Stimulated activated CD4-positive, alpha-beta T cell treated with anti-CD3 and anti-CD28 coated beads, Interleukin-15, amount 100 ng/mL, for 1 hour (primary cell): ENCODE data around the gene CCDC144A.
"Not testable (repeated sequence)": the region's sequence is repeated elsewhere in the genome, so short reads cannot be mapped to it uniquely, and the experiment has no call there.

Source experiments
- DNase-seq, 2 donors: peaks; one replicate each; pipeline ENCODE4 v3.0.0-alpha.2; 2020; ENCODE audit warnings: low read depth in 1 of 2, low spot score in 1 of 2

Gene CCDC144A

GRCh38 chr17:16751924-16752287 lies 61.9 kb downstream of the CCDC144A start:
- not testable (repeated sequence) for DNase-seq

DNA sequence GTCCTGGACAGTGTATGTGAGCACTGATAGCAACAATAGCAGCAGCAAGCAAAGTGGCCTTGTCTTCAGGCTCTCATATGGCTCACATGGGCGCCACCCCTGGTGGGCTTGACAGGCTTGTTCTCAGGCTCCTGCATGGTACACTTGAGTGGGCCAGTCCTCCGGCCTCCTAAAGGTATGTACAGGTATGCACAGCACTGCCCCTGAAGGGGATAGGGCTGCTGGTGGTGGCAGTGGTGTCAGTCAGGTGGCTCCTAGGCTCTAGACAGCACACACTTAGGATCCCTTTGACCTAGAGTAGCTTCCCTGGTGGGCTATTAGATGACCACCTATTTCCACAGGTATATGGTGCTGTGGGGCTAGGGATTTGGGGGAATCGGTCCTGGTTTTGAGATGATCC lies 67.5 kb downstream of the CCDC144A start:
- not testable (repeated sequence) for DNase-seq

DNA sequence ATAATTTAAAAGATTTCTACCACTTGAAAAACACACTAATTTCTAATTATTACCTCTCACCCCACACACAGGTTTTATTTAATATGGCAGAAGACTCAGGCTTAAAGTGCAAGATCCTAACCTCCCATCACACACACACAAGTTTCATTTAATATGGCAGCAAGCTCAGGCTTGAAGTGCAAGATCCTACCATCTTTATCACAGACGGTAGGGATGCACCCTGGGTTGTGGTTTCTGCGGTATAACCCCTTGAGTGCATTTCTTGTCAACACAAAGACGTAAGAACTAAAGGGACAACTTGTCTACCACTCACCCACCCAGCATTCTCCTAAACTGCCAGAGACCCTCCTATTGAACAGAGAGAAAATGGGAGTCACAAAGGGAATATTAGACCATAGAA lies 68.1 kb downstream of the CCDC144A start:
- not testable (repeated sequence) for DNase-seq

GRCh38 chr17:16768290-16769175 lies 78.5 kb downstream of the CCDC144A start:
- not testable (repeated sequence) for DNase-seq

GRCh38 chr17:16772394-16773145 lies 82.5 kb downstream of the CCDC144A start:
- DNase-seq = not testable (repeated sequence)

DNA sequence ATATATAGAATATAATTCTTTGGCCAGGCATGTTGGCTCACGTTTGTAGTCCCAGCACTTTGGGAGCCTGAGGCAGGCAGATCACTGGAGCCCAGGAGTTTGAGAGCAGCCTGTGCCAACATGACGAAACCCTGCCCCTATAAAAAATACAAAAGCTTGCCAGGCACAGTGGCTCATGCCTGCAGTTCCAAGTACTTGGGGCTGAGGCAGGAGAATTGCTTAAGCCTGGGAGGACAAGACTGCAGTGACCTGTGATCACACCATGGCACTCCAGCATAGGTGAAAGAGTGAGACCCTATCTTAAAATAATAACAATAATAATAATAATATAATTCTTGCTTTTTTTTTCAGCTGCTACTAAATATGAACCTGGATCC lies 83.1 kb downstream of the CCDC144A start:
- not testable (repeated sequence) for DNase-seq

- DNase-seq = not testable (repeated sequence)
Measured at GRCh38 chr17:16787851-16788250, 97.8 kb downstream of the CCDC144A start.

DNA sequence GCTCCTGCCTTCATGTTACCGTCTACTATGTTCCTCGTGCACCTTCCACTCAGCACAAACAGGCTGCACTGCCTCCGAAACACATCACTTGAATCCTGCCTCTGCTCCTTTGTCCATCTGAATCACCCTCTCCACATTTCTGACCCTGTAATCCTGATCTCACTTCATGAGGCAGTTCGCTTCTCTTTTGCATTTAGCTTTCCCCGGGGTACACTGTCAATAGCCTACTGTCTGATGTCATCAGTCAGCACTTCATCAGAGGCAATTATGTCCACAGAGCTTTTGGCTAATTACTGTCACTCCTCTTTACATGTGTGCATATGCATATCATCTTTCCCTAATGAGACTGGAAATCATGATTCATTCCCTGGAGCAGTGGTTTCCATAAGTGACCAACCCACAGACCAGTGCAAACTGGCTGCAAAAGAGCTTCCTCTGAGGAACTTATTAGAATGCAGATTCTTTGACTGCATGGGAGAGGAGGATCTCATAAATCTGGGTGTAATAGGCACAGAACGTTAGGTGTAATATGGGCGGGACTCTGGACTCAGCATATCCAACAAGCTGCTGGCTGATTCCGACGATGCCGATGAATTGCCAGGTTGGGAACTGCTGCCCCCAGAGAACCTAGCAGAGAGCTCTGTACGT lies 99.0 kb downstream of the CCDC144A start:
- not testable (repeated sequence) for DNase-seq

DNA sequence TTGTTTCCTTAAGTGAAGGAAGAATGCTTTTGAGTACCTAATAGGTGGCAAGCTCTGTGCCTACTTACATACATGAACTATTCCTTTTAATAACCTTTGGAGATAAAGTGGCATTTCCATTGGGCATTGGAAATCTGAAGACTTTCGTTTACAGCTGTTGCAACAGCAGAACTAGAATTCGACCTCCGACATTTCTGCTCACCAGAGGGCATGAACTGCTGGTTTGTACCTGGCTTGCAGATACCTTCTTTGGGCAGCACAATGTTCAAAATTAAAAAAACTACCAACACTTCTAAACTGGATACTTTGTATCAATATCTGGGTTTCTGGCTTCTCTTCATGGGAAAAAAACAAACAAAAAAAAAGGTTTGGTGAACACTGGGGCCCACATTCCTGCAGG lies 99.6 kb downstream of the CCDC144A start:
- not testable (repeated sequence) for DNase-seq

DNA sequence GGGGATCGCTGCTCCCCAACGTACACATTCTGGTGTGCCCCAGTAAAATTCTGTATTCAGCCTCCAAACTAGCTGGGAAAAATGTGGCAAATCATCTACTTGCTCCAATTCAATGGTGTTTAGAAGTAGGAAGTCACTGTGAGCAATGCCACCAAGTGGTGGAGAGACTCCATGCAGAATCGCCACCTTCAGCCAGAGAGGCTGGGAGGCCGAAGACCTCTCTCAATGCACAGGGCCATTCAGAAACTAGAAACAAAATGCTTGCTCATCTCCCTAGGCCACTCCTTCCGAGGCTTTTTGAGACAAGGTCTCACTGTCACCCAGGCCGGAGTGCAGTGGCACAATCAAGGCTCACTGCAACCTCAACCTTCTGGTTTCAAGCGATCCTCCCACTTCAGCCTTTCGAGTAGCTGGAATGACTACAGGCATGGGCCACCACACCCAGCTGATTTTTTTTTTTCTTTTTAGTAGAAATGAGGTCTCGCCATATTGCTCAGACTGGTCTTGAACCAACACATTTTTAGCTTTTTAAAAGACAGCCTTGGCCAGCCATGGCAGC lies 100.4 kb downstream of the CCDC144A start:
- DNase-seq = not testable (repeated sequence)

GRCh38 chr17:16794215-16794614 lies 104.2 kb downstream of the CCDC144A start:
- not testable (repeated sequence) for DNase-seq

GRCh38 chr17:16795894-16796293 lies 105.9 kb downstream of the CCDC144A start:
- DNase-seq = not testable (repeated sequence)

GRCh38 chr17:16804851-16805250 lies 114.8 kb downstream of the CCDC144A start:
- DNase-seq = not testable (repeated sequence)

DNA sequence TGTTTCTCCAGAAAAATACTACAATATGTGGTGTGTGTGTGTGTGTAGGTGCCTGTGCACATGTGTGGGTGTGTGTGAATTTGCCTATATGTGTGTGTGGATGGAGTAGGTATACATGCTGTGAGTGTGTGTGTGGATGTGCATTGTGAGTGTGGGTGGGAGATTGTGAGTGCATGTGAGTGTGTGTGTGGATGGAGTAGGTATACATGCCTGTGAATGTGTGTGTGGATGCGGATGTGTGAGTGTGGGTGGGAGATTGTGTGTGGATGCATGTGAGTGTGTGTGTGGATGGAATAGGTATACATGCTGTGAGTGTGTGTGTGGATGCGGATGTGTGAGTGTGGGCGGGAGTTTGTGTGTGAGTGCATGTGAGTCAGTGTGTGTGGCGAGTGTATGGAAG lies 116.6 kb downstream of the CCDC144A start:
- not testable (repeated sequence) for DNase-seq

DNA sequence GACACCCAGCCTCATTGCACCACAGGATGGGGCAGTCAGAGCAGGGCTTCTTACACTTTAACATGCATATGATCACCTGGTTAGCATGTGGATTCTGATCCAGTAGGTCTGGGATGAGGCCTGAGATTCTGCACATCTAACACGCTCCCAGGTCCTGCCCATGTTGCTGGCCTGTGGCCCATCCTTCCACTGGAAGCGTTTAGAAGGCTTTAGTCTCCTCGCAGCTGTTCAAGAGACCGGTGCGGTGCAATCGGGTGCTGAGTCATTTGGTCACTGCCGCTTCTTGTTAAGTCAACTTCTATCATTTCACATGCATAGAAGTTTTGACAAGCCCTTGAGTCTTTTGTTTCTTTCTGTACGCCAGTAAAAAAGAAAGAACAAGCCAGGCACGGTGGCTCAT lies 117.6 kb downstream of the CCDC144A start:
- not testable (repeated sequence) for DNase-seq

DNA sequence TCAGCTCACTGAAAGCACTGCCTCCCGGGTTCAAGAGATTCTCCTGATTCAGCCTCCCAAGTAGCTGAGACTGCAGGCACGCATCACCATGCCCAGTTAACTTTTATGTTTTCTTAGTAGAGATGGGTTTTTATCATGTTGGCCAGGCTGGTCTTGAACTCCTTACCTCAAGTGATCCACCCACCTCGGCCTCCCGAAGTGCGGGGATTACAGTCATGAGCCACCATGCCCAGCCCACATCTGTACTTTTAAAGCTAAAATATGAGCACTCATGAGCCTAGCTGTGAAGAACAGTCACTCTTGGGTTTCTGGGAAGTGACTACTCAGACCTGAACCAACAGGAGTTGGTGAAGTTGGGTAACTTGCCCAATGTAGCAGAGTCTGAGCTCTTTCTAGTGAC lies 120.2 kb downstream of the CCDC144A start:
- not testable (repeated sequence) for DNase-seq

- DNase-seq = not testable (repeated sequence)
Measured at GRCh38 chr17:16812126-16812525, 122.1 kb downstream of the CCDC144A start.

DNA sequence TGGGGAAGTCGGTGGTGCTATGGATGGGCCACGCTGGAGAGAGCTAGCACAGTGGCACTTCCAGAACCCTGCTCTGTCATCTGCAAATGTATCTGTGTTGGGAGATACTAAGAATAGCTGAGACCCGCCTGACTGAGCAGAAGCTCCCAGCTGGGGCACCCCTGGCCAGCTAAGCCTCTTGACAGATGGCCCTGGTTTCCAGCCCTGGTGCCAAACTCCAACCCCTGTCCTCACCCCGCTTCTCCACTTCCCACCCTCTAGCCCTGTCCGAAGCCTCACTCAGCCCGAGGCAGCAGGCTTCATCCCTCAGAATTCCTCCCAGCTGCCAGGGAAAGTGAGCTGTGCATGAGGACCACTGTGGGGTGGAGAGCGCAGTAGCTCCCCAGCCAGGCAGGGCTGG lies 124.4 kb downstream of the CCDC144A start:
- no peak for DNase-seq

GRCh38 chr17:16817201-16817600 lies 127.2 kb downstream of the CCDC144A start:
- no peak for DNase-seq

DNA sequence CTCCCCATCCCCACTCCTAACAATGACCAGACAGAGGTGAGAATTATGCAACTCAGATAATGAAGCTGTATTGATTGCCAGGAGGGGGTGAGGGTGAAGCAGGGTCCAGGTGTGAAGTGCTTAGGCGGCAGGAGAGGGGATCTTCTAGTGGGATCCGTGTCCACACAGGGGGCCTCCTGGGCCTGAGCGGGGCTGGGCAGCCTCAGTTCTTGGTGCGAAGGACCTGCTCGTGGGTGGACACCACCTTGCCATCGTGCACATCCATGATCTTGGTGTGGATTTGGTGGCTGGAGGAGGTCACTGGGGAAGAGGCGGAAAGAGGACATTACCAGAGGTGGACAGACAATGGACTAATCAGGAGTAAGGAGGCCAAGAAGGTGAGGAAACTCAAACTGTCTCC lies 127.9 kb downstream of the CCDC144A start:
- not testable (repeated sequence) for DNase-seq

DNA sequence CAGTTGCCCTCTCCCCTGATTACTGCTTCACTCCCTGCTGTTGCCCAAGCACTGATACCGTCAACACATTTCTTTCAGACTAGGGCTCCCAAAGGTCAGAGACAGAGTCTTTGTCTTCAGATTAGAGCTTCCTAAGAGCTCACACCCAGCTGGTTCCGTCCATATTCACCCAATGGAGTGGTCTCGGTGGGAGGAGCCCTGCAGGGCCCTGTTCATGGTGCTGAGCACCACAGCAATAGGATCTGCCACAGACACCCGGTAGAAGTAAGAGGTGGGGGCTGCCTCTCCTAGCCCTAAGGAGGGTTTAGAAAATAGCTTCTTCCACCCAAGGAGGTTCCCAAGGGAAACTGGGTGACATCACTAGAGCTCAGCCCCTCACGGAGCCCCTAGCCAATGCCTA lies 128.3 kb downstream of the CCDC144A start:
- DNase-seq = no peak
